GM19467 (cell line): Measurements from ENCODE around the gene PTEN.

ENCODE experiments used
- ATAC-seq: cut with Tn5 transposase; IDR thresholded peaks from one replicate; pipeline ENCODE4 v1.9.1; 2021; ENCODE audit warnings: mild to moderate bottlenecking, moderate library complexity; ENCODE audit not compliant: unreplicated experiment

PTEN gene

GRCh38 chr10:87966459-87966858 is 103.0 kb downstream of the PTEN start:
- no peak for ATAC-seq

GRCh38 chr10:87973635-87974034 is 110.2 kb downstream of the PTEN start:
- no peak for ATAC-seq

- ATAC-seq: no peak
Measured at GRCh38 chr10:87974130-87974529, 110.7 kb downstream of the PTEN start.

GRCh38 chr10:87974769-87975168 is 111.3 kb downstream of the PTEN start:
- no peak for ATAC-seq

GRCh38 chr10:87976101-87976743 is 112.8 kb downstream of the PTEN start:
- ATAC-seq: no peak

GRCh38 chr10:87978166-87978565 is 114.7 kb downstream of the PTEN start:
- no peak for ATAC-seq

- ATAC-seq: no peak
Measured at GRCh38 chr10:87979847-87980246, 116.4 kb downstream of the PTEN start.

GRCh38 chr10:87983716-87984115 is 120.3 kb downstream of the PTEN start:
- no peak for ATAC-seq

GRCh38 chr10:87987206-87987605 is 123.8 kb downstream of the PTEN start:
- no peak for ATAC-seq

- no peak for ATAC-seq
Measured at GRCh38 chr10:87991946-87992345, 128.5 kb downstream of the PTEN start.

- no peak for ATAC-seq
Measured at GRCh38 chr10:88004451-88004850, 141.0 kb downstream of the PTEN start.

GRCh38 chr10:88006261-88006660 is 142.8 kb downstream of the PTEN start:
- no peak for ATAC-seq

GRCh38 chr10:88008866-88009470 is 145.5 kb downstream of the PTEN start:
- no peak for ATAC-seq

- no peak for ATAC-seq
Measured at GRCh38 chr10:88012641-88013040, 149.2 kb downstream of the PTEN start.

- no peak for ATAC-seq
Measured at GRCh38 chr10:88017781-88018180, 154.4 kb downstream of the PTEN start.

- ATAC-seq: no peak
Measured at GRCh38 chr10:88019753-88020152, 156.3 kb downstream of the PTEN start.
